ENCODE measurements around the gene RFTN2.

Gene RFTN2

DNA sequence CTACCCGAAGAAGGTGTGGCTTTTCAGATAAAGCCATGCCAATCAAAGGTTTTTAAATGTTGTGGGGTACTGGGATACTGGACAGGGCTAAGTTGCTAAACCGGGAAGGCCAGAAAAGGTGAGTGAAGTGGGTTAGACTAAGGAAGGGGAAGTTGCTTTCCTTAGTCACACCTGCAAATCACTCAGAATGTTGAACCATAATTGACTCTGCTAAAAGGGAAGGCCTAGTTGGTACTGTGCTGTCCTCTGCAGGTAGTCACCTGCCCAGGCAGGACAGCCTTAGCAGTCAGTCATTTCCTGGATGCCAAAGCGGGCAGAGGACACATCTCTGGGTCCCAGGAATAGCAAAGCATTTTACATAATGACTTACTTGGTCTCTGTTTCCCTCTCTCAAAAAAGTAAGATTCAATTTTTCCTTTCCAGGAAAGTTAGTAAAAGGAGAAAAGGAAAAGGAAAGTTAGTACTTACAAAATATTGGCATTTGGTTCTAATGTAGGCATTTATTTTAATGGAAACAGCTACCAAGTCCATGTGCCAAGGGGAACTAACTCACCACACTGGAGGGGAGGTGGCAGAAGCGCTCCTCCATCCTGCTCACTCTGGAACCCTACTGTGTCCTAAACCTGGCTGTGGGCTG lies 60.3 kb downstream of the RFTN2 start:
- DNase-seq (ENCODE audit: extremely low read depth, low read depth): no peak
- TF ChIP-seq, protein P1, sequence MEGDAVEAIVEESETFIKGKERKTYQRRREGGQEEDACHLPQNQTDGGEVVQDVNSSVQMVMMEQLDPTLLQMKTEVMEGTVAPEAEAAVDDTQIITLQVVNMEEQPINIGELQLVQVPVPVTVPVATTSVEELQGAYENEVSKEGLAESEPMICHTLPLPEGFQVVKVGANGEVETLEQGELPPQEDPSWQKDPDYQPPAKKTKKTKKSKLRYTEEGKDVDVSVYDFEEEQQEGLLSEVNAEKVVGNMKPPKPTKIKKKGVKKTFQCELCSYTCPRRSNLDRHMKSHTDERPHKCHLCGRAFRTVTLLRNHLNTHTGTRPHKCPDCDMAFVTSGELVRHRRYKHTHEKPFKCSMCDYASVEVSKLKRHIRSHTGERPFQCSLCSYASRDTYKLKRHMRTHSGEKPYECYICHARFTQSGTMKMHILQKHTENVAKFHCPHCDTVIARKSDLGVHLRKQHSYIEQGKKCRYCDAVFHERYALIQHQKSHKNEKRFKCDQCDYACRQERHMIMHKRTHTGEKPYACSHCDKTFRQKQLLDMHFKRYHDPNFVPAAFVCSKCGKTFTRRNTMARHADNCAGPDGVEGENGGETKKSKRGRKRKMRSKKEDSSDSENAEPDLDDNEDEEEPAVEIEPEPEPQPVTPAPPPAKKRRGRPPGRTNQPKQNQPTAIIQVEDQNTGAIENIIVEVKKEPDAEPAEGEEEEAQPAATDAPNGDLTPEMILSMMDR (IDR thresholded peaks at IDR 0.05; ENCODE audit: low read depth, low read length, missing control alignments): no peak
- H3K4me3 ChIP-seq (replicated peaks; ENCODE audit: low read depth, low read length): no peak overlapping the region

DNA sequence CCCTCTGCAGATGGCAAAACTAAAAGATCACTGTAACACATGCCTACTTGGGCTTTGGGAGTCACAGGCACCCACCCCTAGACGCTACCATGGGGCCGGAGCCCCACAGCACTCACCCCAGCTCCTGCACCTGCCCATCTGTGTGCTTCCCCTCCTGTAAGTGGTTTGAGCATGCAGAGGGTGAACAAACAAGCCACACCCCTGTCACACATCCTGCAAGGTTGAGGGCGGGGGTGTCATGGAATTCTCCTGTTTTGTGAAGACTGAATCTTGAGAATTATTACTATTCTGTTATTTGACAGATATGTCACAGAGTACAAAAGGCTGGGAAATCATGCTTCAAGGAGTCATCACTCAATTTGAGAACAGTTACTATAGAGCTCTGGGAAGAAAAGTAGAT lies 60.9 kb downstream of the RFTN2 start:
- TF ChIP-seq, protein P1 (IDR thresholded peaks at IDR 0.05; ENCODE audit: low read depth, low read length, missing control alignments): no peak
- no peak for DNase-seq (ENCODE audit: extremely low read depth, low read depth)
- no peak overlapping the region for H3K4me3 ChIP-seq (replicated peaks; ENCODE audit: low read depth, low read length)

DNA sequence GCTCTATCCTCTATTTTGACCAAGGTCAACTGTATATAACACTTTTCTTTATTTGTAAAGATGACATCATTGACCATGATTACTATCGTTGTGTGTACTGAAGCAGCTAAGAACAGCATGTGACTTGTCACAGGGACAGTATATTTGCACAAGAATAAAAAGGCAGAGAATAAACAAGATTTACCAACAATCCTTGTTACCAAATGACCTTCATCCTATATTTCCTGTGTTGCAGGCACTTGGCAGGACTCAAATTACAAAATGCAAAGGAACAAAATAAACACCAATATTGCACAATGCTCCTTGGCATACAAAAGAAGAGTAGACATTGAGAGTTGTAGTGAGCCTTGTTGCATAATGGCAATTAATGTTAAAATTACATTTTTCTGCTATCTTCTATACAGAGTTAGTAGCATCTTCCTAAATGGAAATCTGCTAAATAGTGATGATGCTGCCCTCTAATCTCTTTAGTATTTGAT lies 61.8 kb downstream of the RFTN2 start:
- H3K4me3 ChIP-seq (replicated peaks; ENCODE audit: low read depth, low read length): no peak overlapping the region
- no peak for DNase-seq (ENCODE audit: extremely low read depth, low read depth)
- TF ChIP-seq, protein P1 (IDR thresholded peaks at IDR 0.05; ENCODE audit: low read depth, low read length, missing control alignments): no peak

DNA sequence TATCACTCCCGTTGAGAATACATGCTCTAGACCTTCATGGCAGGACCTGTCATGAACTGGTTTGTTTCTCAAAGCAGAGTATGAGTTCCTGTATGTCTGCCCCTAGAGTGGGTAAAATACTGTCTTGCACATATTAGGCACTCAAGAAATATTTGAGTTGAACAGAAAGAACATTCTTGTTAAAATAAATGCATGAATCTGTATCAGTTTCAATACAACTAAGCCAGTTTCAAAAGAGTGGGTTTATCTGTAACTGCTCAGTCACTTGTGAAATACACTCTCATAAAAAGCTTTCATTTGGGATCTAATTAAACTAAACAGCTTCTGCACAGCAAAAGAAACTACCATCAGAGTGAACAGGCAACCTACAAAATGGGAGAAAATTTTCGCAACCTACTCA lies 69.2 kb downstream of the RFTN2 start:
- TF ChIP-seq, protein P1 (IDR thresholded peaks at IDR 0.05; ENCODE audit: low read depth, low read length, missing control alignments): no peak
- DNase-seq (ENCODE audit: extremely low read depth, low read depth): no peak
- H3K4me3 ChIP-seq (replicated peaks; ENCODE audit: low read depth, low read length): no peak overlapping the region

DNA sequence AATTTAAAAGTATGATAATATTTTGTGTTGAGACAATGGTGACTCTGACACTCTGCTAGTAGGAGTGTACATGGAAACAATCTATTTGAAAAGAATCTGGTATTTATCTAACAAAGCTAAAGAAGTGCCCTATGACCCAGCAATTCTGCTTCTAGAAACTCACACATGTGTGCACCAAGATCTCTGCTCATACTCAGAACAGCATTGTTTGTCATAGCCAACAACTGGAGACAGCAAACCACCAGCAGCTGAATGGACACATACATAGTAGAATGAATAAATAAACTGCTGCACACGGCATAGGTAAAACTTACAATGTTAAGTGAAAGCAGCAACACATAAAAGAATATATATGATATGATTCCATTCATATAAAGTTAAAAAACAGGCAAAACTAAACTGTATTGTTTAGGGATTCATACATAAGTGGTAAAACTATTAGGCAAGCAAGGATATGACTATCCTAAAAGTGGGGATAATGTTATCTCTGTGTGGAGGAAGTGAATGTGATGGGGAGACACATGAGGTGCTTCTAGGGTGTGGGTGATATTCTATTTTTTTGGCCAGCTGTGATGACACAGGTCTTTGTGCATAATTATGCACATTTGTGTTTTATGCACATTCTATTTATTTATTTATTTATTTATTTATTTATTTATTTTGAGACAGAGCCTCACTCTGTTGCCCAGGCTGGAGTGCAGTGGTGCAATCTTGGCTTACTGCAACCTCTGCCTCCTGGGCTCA lies 71.1 kb downstream of the RFTN2 start:
- TF ChIP-seq, protein P1 (IDR thresholded peaks at IDR 0.05; ENCODE audit: low read depth, low read length, missing control alignments): no peak
- no peak overlapping the region for H3K4me3 ChIP-seq (replicated peaks; ENCODE audit: low read depth, low read length)
- DNase-seq (ENCODE audit: extremely low read depth, low read depth): no peak

DNA sequence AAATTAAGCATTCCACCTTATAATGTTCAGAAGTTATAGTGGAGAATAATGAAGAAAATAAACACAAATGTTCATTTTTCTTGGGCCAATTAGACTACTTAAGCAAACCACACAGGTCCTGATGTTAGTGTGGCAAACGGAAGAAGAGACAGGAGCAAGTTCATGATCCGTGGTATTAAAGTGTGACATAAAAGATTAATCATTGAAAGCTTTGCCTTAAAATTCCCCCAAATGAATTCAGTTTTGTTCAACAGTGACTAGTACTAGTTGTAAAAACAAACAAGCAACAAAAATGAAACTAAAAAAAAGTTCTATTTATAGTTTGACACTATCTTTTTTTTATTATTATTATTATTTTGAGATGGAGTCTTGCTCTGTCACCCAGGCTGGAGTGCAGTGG lies 73.7 kb downstream of the RFTN2 start:
- H3K4me3 ChIP-seq (replicated peaks; ENCODE audit: low read depth, low read length): no peak overlapping the region
- TF ChIP-seq, protein P1 (IDR thresholded peaks at IDR 0.05; ENCODE audit: low read depth, low read length, missing control alignments): no peak
- no peak for DNase-seq (ENCODE audit: extremely low read depth, low read depth)

Data from HFF-Myc (cell line).